GM12864 (cell line): ENCODE results near the gene MTHFD1L.

ENCODE experiments used
- DNase-seq: peaks from one replicate; pipeline ENCODE4 v3.0.0-alpha.2; 2011; ENCODE audit warnings: low read depth
- H3K4me3 ChIP-seq: 2 replicates; pipeline ENCODE4 v1.5.1; 2011; ENCODE audit warnings: mild to moderate bottlenecking, low read depth, low read length, control low read depth
- CTCF ChIP-seq: IDR thresholded peaks from 2 replicates; pipeline ENCODE4 v1.5.1; 2011; ENCODE audit warnings: low read depth, mild to moderate bottlenecking, moderate library complexity, low read length, control low read depth, inconsistent platforms; ENCODE audit errors: missing control alignments

MTHFD1L gene

GRCh38 chr6:151091571-151091970 lies 226.1 kb downstream of the MTHFD1L start:
- TF ChIP-seq CTCF: no peak
- H3K4me3 ChIP-seq: no peak overlapping the region
- DNase-seq: no peak

GRCh38 chr6:151092591-151092990 lies 227.1 kb downstream of the MTHFD1L start:
- no peak for TF ChIP-seq CTCF
- H3K4me3 ChIP-seq: no peak overlapping the region
- DNase-seq: no peak

GRCh38 chr6:151093706-151094105 lies 228.2 kb downstream of the MTHFD1L start:
- no peak for TF ChIP-seq CTCF
- no peak for DNase-seq

GRCh38 chr6:151095538-151096254 lies 230.2 kb downstream of the MTHFD1L start:
- DNase-seq: no peak
- TF ChIP-seq CTCF: no peak

More at GRCh38 chr6:151093706-151094105, 228.2 kb downstream of the MTHFD1L start:
- H3K4me3 ChIP-seq: no peak overlapping the region

GRCh38 chr6:151096255-151096612 lies 230.7 kb downstream of the MTHFD1L start:
- TF ChIP-seq CTCF: no peak
- no peak overlapping the region for H3K4me3 ChIP-seq
- no peak for DNase-seq

More at GRCh38 chr6:151095538-151096254, 230.2 kb downstream of the MTHFD1L start:
- H3K4me3 ChIP-seq: no peak overlapping the region

GRCh38 chr6:151096691-151097606 lies 231.4 kb downstream of the MTHFD1L start:
- TF ChIP-seq CTCF: no peak
- no peak for DNase-seq
- no peak overlapping the region for H3K4me3 ChIP-seq
